ENCODE results near the gene RPS3A.

GRCh38 chr4:151104621-151105020 lies 5.2 kb downstream of the RPS3A start:
- TF ChIP-seq CTCF (IDR thresholded peaks at IDR 0.05) (no peak), ZFX (IDR thresholded peaks at IDR 0.05; ENCODE audit: borderline replicate concordance) (no peak)
